Stimulated activated naive B cell treated with anti-CD40 and anti-IgM and Interleukin-4, amounts not matched to agents 10 μg/mL and 1 μg/mL and 100 μg/mL, for 72 hours (primary cell): ENCODE results near the gene TMEM183A.

ENCODE experiments used
- ATAC-seq, 2 donors: fragments of 150-1000 bp; cut with Tn5 transposase; replicated peaks; 2 replicates each; pipeline ENCODE4 v1.10.0; 2021; ENCODE audit warnings: moderate library complexity in 1 of 2
- DNase-seq: peaks from one replicate; pipeline ENCODE4 v3.0.0; 2021
- H3K27ac Mint-ChIP-seq: one replicate; pipeline ENCODE4 v1.8.0; 2022; ENCODE audit warnings: mild to moderate bottlenecking, mixed read lengths
- H3K27me3 Mint-ChIP-seq, 2 donors: one replicate each; pipeline ENCODE4 v1.8.0; 2022; ENCODE audit warnings: mixed read lengths in 2 of 2
- H3K36me3 Mint-ChIP-seq, 2 donors: one replicate each; pipeline ENCODE4 v1.8.0; 2022; ENCODE audit warnings: mixed read lengths in 2 of 2, mild to moderate bottlenecking in 1 of 2
- H3K4me1 Mint-ChIP-seq, 2 donors: one replicate each; pipeline ENCODE4 v1.8.0; 2022; ENCODE audit warnings: mixed read lengths in 2 of 2, mild to moderate bottlenecking in 1 of 2
- H3K4me3 Mint-ChIP-seq, 2 donors: one replicate each; pipeline ENCODE4 v1.8.0; 2022; ENCODE audit warnings: mild to moderate bottlenecking in 2 of 2, mixed read lengths in 2 of 2, moderate library complexity in 1 of 2
- H3K9me3 Mint-ChIP-seq, 2 donors: one replicate each; pipeline ENCODE4 v1.8.0; 2022; ENCODE audit warnings: mixed read lengths in 2 of 2, mild to moderate bottlenecking in 1 of 2

Gene TMEM183A

GRCh38 chr1:203028784-203029553 lies 21.8 kb downstream of the TMEM183A start:
- ATAC-seq: no peak
- H3K4me3 Mint-ChIP-seq: no peak overlapping the region
- peaks cover 10 to 17% of the 10 kb centered on the region in 2 donors for H3K36me3 Mint-ChIP-seq
- DNase-seq: no peak
- peaks cover 3 to 8% of the 10 kb centered on the region in 2 donors for H3K9me3 Mint-ChIP-seq
- H3K4me1 Mint-ChIP-seq: peaks cover 4 to 5% of the 10 kb centered on the region in 2 donors
- peaks cover 4 to 10% of the 10 kb centered on the region in 2 donors for H3K27me3 Mint-ChIP-seq
- no peak overlapping the region for H3K27ac Mint-ChIP-seq

GRCh38 chr1:203031467-203031866 lies 24.3 kb downstream of the TMEM183A start:
- DNase-seq: no peak
- H3K36me3 Mint-ChIP-seq: no peaks in the 10 kb centered on the region
- H3K27ac Mint-ChIP-seq: no peak overlapping the region
- H3K27me3 Mint-ChIP-seq: peaks cover 4 to 10% of the 10 kb centered on the region in 2 donors
- peaks cover 0 to 2% of the 10 kb centered on the region in 2 donors for H3K4me1 Mint-ChIP-seq
- H3K9me3 Mint-ChIP-seq: no peaks in the 10 kb centered on the region
- ATAC-seq: no peak
- H3K4me3 Mint-ChIP-seq: no peak overlapping the region

GRCh38 chr1:203033287-203033686 lies 26.1 kb downstream of the TMEM183A start:
- Mint-ChIP-seq H3K4me3 (no peak overlapping the region), H3K27ac (no peak overlapping the region), H3K36me3 (no peaks in the 10 kb centered on the region), H3K4me1 (peaks cover 0 to 2% of the 10 kb centered on the region in 2 donors), H3K27me3 (peaks cover 0 to 17% of the 10 kb centered on the region in 2 donors), H3K9me3 (no peaks in the 10 kb centered on the region)
- DNase-seq: no peak
- ATAC-seq: no peak

GRCh38 chr1:203033917-203034316 lies 26.7 kb downstream of the TMEM183A start:
- Mint-ChIP-seq H3K4me1 (peaks cover 0 to 4% of the 10 kb centered on the region in 2 donors), H3K36me3 (no peaks in the 10 kb centered on the region), H3K27ac (no peak overlapping the region), H3K27me3 (peaks cover 0 to 16% of the 10 kb centered on the region in 2 donors), H3K4me3 (no peak overlapping the region), H3K9me3 (no peaks in the 10 kb centered on the region)
- DNase-seq (no peak), ATAC-seq (no peak)

- DNase-seq (no peak), ATAC-seq (no peak)
- no peaks in the 10 kb centered on the region for H3K9me3 Mint-ChIP-seq
- peaks cover 6 to 9% of the 10 kb centered on the region in 2 donors for H3K4me1 Mint-ChIP-seq
- peaks cover 6 to 22% of the 10 kb centered on the region in 2 donors for H3K27me3 Mint-ChIP-seq
- H3K4me3 Mint-ChIP-seq: no peak overlapping the region
- H3K27ac Mint-ChIP-seq: no peak overlapping the region
- H3K36me3 Mint-ChIP-seq: no peaks in the 10 kb centered on the region
These were observed 27.4 kb downstream of the TMEM183A start for GRCh38 chr1:203034422-203035110.

GRCh38 chr1:203035111-203036000 lies 28.2 kb downstream of the TMEM183A start:
- H3K4me1 Mint-ChIP-seq: peaks cover 7 to 9% of the 10 kb centered on the region in 2 donors
- no peak overlapping the region for H3K4me3 Mint-ChIP-seq
- no peaks in the 10 kb centered on the region for H3K36me3 Mint-ChIP-seq
- ATAC-seq: no peak
- H3K27me3 Mint-ChIP-seq: peaks cover 8 to 22% of the 10 kb centered on the region in 2 donors
- no peaks in the 10 kb centered on the region for H3K9me3 Mint-ChIP-seq
- no peak overlapping the region for H3K27ac Mint-ChIP-seq
- DNase-seq: no peak

GRCh38 chr1:203036135-203036534 lies 29.0 kb downstream of the TMEM183A start:
- no peaks in the 10 kb centered on the region for H3K36me3 Mint-ChIP-seq
- peaks cover 8 to 26% of the 10 kb centered on the region in 2 donors for H3K27me3 Mint-ChIP-seq
- H3K27ac Mint-ChIP-seq: no peak overlapping the region
- no peak overlapping the region for H3K4me3 Mint-ChIP-seq
- ATAC-seq: no peak
- peaks cover 7 to 9% of the 10 kb centered on the region in 2 donors for H3K4me1 Mint-ChIP-seq
- no peaks in the 10 kb centered on the region for H3K9me3 Mint-ChIP-seq
- no peak for DNase-seq

GRCh38 chr1:203036537-203036936 lies 29.4 kb downstream of the TMEM183A start:
- Mint-ChIP-seq H3K4me3 (no peak overlapping the region), H3K27me3 (peaks cover 8 to 28% of the 10 kb centered on the region in 2 donors), H3K27ac (no peak overlapping the region), H3K9me3 (no peaks in the 10 kb centered on the region), H3K4me1 (peaks cover 7 to 9% of the 10 kb centered on the region in 2 donors), H3K36me3 (no peaks in the 10 kb centered on the region)
- DNase-seq (no peak), ATAC-seq (no peak)

- Mint-ChIP-seq H3K27ac (no peak overlapping the region), H3K9me3 (no peaks in the 10 kb centered on the region)
- ATAC-seq: no peak
These were observed 30.5 kb downstream of the TMEM183A start for GRCh38 chr1:203037509-203038190.

GRCh38 chr1:203038217-203038741 lies 31.1 kb downstream of the TMEM183A start:
- no peak overlapping the region for H3K27ac Mint-ChIP-seq
- DNase-seq (no peak), ATAC-seq (peak; percentile 40 to 55)
- no peak overlapping the region for H3K4me3 Mint-ChIP-seq
- peaks cover 8 to 28% of the 10 kb centered on the region in 2 donors for H3K27me3 Mint-ChIP-seq
- H3K36me3 Mint-ChIP-seq: no peaks in the 10 kb centered on the region
- peaks cover 7 to 9% of the 10 kb centered on the region in 2 donors for H3K4me1 Mint-ChIP-seq
- no peaks in the 10 kb centered on the region for H3K9me3 Mint-ChIP-seq

More at GRCh38 chr1:203037509-203038190, 30.5 kb downstream of the TMEM183A start:
- Mint-ChIP-seq H3K36me3 (no peaks in the 10 kb centered on the region), H3K27me3 (peaks cover 8 to 28% of the 10 kb centered on the region in 2 donors), H3K4me1 (peaks cover 7 to 9% of the 10 kb centered on the region in 2 donors), H3K4me3 (no peak overlapping the region)
- DNase-seq: no peak

- H3K27me3 Mint-ChIP-seq: peaks cover 8 to 28% of the 10 kb centered on the region in 2 donors
- ATAC-seq: peak; percentile 92 to 94
- peak; percentile 37 for DNase-seq
- no peaks in the 10 kb centered on the region for H3K36me3 Mint-ChIP-seq
- H3K4me3 Mint-ChIP-seq: no peak overlapping the region
- H3K4me1 Mint-ChIP-seq: peaks cover 7 to 9% of the 10 kb centered on the region in 2 donors
- no peaks in the 10 kb centered on the region for H3K9me3 Mint-ChIP-seq
- no peak overlapping the region for H3K27ac Mint-ChIP-seq
These were observed 31.9 kb downstream of the TMEM183A start for GRCh38 chr1:203038891-203039608.

- H3K9me3 Mint-ChIP-seq: no peaks in the 10 kb centered on the region
- peaks cover 7 to 9% of the 10 kb centered on the region in 2 donors for H3K4me1 Mint-ChIP-seq
- peaks cover 8 to 28% of the 10 kb centered on the region in 2 donors for H3K27me3 Mint-ChIP-seq
- peak; percentile 4 to 6 for ATAC-seq
- no peak overlapping the region for H3K27ac Mint-ChIP-seq
- H3K4me3 Mint-ChIP-seq: no peak overlapping the region
- no peaks in the 10 kb centered on the region for H3K36me3 Mint-ChIP-seq
- no peak for DNase-seq
These were observed 32.7 kb downstream of the TMEM183A start for GRCh38 chr1:203039609-203040512.
